Activated CD8-positive, alpha-beta memory T cell treated with anti-CD3 and anti-CD28 coated beads for 48 hours (primary cell): ENCODE data around the gene SLC27A1.
"Not testable (repeated sequence)": the region's sequence is repeated elsewhere in the genome, so short reads cannot be mapped to it uniquely, and the experiment has no call there.

Source experiments
- DNase-seq, 3 experiments: peaks; one replicate each; pipeline ENCODE4 v3.0.0-alpha.2; 2020; ENCODE audit warnings: low read depth in 2 of 3, low spot score in 2 of 3

SLC27A1 gene

DNA sequence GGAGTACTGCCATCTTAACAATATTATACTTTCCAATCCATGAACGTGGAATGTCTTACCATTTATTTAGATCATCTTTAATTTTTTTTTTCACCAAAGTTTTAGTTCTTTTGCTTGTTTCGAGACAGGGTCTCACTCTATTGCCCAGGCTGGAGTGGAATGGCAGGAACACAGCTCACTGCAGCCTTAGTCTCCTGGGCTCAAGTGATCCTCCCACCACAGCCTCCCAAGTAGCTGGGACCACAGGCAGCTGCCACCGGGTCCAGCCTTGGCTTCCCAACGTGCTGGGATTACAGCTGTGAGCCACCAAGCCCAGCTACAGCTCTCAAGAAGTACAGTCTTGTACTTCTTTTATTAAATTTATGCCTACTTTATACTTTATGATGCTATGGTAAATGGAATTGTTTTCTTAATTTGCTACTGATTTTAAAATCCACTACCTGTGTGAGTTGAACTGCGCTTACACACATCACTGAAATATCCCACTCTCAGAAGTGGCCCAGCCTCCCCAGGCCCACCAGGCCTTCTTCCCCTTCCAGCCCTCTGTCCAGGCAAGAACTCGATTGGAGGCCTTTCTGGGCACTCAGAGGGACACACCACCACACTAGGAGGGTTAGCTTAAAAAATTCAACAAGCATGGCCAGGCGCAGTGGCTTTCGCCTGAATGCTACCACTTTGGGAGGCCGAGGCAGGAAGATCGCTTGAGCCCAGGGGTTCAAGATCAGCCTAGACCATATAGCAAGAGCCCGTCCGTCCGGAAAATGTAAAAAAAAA is 40.1 kb downstream of the SLC27A1 start:
- DNase-seq: no peak

DNA sequence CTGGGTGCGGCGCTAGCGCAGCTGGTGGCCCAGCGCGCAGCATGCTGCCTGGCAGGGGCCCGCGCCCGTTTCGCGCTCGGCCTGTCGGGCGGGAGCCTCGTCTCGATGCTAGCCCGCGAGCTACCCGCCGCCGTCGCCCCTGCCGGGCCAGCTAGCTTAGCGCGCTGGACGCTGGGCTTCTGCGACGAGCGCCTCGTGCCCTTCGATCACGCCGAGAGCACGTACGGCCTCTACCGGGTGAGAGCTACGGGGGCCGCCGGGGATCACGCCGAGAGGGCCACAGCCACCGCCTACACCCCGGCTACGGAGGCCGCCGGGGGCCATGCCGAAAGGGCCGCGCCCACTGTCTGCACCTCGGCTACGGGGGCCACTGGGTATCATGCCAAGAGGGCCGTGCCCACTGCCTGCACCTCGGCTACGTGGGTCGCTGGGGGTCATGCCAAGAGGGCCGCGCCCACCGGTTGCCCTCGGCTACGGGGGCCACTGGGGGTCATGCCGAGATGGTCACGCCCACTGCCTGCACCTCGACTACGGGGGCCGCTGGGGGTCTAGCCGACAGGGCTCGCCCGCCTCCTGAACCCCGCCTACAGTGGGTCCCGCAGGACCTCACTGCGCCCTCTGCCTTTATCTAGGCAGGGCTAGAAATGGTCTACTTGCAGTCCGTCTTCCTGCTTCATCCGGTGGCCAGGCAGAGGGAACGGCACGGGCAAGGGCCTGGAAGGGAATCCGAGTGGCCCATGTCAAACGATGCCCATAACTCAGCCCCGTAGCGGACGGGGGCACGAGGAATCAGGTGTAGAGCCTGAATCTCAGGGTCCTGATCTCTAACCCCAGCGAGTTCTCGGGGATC is 41.6 kb downstream of the SLC27A1 start:
- peak; percentile 68 to 75 (median 70) for DNase-seq

DNA sequence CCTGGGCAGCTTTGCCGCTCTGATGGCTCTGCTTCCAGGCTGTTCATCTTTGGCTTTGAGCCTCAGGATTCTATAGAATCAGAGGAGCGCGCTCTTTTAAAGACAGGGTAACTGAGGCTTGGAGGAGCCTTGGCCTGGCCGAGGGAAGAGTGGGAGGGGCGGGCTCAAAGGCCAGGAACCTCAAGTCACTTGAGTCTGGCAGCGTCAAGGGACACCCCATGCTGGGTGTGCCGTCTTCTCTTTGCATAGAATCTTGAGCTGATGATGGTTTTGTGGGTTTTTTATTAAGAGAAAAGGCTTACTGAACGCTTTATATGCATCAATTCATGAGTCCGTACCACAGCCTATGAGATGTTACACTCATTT is 42.2 kb downstream of the SLC27A1 start:
- DNase-seq: no peak

DNA sequence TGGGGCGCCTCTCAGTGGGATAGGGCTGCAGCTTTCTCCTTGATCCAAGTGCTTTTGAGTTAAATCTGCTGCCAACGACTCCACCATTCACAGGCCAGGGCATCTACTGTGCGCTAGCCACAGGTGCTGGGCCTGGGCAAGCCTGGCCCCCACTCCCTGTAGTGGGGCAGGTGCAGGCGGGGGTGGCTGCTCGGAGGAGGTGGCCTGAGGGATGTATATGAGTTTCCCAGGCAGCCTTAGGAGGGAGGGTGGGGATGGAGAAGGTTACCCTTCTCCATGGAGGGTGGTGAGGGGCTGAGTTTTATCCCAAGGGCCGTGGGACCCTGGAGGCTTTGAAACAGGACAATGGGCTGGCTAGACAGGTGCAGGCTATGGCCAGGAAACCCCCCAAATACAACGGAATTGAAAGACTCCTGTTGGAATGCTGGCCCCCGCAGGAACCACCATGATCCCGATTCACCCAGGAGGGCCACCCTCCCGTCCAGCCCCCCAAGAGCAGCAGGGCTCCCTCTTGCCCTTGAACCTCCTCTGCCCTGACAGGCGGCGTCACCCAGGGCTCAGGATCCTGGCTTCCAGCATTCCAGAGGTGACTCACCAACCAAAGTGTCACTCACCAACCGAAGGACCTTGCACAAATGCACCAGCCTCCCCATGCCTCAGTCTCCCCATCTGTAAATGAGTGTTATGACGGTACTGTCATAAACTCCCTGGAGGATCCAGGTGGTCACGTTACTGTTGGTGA is 45.3 kb downstream of the SLC27A1 start:
- DNase-seq: no peak

DNA sequence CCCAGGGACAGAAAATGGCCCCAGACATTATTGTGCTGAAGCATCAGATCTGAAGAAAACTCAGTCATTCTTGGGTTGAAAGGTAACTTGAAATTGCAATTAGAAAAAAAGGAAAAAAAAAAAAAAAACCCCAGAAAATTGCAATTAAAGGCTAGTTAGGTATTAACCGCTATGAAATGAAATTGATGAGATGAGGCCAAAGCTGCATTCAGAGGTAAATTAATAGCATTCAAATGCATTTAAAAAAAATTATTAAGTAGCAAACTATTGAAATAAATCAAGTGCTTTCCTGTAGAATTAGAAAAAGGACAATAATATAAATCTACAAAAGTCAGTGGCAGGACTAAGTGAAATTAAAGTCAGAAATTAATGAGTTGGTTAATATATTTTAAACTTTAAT is 47.6 kb downstream of the SLC27A1 start:
- DNase-seq: no peak

DNA sequence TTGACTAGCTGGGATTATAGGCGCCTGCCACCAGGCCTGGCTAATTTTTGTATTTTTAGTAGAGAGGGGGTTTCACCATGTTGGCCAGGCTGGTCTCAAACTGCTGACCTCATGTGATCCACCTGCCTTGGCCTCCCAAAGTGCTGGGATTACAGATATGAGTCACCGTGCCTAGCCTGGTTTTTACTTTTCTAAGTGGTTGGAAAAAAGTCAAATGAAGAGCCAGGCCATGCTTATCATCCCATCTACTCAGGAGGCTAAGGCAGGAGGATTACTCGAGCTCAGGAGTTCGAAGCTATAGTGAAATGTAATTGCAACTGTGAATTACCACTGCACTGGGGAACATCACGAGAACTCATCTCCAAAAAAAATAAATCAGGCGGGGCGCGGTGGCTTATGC is 48.3 kb downstream of the SLC27A1 start:
- DNase-seq: not testable (repeated sequence)

DNA sequence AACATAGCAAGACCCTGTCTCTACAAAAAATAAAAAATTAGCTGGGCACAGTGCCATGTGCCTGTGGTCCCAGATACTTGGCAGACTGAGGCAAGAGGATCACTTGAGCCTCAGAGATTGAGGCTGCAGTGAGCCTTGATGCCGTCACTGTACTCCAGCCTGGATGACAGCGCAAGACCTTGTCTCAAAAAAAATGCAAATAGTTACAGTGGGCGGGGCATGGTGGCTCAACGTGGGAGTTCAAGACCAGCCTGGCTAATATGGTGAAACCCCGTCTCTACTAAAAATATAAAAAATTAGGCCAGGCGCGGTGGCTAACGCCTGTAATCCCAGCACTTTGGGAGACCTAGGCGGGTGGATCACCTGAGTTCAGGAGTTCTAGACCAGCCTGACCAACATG is 49.6 kb downstream of the SLC27A1 start:
- no peak for DNase-seq

DNA sequence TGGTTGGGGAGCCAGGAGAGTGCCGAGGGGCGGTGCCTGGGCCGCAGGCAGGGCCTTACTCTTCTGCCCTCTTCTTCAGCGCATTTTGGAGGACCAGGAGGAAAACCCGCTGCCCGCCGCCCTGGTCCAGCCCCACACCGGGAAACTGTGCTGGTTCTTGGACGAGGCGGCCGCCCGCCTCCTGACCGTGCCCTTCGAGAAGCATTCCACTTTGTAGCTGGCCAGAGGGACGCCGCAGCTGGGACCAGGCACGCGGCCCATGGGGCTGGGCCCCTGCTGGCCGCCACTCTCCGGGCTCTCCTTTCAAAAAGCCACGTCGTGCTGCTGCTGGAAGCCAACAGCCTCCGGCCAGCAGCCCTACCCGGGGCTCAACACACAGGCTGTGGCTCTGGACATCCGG is 50.5 kb downstream of the SLC27A1 start:
- DNase-seq: no peak

DNA sequence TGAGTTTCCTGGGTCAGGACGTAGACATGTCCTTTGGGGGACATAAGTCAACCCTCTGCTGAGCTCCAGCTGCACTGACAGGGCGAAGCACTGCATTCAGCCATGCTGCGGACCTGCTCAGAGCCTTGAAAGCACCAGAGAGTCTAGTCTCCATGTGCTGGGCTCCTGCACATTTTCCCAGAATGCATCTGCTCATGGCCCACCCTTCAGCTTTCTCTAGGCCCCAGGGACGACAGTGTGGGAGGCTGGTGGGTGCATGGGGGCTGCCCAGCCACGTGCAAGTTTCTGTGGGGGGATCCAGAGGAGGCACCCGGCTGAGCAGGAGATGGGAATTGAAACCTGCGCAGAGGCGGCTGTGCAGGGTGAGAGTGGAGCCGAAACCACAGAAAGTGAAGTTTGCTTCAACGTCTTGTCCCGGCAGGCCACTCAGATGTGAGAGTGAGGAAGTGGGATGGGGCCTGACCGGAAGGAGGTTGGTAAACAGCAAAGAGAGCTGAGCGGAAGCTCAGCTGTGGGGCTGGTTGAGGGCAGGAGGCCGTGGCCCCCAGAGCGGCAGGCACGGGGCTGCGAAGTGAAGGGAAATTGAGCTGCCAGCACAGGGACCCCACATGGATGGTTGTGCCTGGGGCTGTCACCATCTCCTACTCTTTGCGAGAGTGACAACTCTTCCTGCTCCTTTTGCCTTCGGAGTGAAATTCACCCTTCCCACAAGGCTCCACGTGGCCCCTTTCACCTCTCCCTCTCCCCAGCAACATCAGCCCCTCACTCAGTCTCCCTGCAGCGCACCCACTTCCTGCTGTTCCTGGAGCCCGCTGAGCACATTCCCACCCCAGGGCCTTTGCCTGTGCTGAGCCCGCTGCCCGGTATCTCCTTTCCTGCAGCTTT is 52.9 kb downstream of the SLC27A1 start:
- DNase-seq: peak in 2 of 3 experiments; percentile 51 to 59

DNA sequence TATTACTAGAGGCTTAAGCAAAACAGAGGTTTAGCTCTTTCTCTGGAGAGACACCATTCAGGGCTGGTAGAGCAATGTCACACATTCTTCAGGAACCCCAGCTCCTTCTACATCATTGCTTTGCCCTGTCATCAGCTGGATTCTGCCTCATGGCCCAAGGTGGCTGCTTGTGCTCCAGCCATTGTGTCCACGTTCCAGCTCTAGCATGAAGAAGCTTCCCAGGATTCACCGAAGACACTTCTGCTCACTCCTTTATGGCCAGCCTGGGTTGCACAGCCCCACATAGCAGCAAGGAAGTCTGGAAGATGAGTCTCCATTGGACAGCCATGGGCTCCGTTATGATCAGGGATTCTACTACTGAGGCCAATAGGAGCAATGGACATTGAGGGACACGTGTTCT is 54.3 kb downstream of the SLC27A1 start:
- DNase-seq: no peak

DNA sequence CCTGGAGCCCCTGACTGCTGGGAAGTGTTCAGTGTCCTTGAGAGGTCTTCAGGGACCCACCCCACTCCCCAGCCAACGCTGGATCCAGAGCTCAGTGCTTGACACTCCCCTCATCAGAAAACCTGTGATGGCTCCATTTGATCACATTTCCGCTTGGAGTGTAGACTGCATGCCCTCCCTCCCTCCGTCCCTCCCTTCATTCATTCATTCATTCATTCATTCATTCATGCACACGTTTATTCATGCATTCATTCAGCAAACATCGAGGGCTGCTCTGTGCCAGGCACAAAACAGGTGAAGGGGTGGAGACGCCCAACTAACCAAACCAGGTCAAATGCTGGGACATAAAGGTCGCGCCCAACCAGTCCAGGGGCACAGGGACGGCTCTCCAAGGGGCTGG is 54.8 kb downstream of the SLC27A1 start:
- no peak for DNase-seq

DNA sequence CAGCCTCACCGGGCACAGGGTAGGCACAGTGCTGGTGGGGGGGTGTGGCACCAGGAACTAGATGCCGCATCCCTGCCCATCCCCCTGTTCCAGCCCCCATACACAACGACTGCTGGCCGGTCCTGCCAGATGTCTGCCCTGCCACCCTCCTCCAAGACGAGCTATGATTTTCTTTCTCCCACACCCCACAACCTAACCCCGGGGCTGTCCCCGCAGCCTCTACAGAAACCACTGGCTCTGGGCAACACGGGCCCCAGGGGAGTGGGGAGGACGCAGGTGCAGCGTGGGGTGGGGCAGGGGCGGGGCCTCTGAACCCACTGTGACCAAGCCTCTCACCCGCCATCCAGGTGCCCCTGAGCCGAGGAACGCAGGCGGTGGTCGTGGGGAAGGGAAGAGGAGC is 56.6 kb downstream of the SLC27A1 start:
- no peak for DNase-seq

DNA sequence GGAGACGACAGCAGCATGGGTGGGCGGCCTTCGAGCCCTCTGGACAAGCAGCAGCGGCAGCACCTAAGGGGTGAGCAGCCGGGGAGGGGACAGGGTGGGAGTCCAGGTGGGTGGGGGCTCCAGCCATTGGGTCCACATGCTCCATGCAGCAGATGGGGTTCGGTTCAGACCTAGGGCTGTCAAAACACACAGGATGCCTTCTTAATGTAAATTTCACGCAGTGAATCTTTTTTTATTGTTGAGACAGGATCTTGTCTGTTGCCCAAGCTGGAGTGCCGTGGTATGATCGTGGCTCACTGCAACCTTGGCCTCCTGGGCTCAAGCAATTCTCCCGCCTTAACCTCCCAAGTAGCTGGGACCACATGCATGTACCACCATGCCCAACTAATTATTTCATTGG is 57.0 kb downstream of the SLC27A1 start:
- DNase-seq: no peak

DNA sequence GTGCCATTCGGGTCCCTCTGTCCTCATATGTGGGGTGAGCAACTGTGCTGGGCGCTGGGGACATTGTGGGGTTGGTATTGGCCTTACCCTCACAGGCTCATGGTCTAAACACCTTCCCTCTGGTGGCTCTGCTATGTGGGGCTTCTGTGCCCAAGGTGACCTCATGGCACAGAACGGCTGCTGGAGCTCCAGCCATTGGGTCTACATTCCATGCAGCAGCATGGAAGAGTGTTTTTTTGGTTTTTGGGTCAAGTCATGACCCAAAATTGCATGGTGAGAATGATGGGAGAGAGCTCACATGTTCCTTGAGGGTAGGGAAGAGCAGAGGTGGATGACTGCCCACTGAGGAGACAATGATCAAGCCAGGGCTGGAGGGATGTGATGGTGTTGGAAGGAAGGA is 58.3 kb downstream of the SLC27A1 start:
- DNase-seq: no peak

DNA sequence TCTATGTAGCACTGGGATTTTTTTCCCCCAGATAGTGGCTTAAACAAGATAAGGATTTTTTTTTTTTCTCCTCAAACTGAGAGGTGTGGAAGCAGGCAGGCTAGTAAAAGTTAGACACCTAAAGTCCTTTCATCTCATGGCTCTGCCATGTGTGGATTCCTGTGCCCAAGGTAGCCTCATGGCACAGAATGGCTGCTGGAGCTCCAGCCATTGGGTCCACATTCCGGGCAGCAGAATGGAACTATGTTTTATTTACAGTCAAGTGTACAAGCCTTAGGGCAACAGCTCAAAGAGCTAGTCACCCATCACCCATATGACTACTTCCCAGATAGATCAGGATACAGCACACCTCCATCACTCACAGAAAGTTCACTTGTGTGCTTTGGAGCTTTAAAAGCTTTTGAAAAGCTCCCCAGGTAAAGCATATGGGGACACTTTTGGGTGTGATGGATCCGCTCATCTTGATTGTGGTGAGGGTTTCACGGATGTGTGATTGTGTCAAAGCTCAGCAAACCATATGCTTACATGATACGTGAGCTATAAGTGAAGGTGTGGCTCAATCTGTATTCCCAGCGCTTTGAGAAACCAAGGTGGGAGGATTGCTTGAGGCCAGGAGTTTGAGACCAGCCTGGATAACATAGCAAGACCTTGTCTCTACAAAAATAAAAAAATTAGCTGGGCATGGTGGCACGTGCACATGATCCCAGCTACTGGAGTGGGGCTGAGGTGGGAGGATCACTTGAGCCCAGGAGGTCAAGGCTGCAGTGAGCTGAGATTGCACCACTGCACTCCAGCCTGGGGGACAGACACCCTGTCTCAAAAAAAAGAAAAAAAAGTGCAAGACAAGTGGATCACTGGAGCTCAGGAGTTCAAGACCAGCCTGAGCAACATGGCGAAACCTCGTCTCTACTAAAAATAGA is 59.2 kb downstream of the SLC27A1 start:
- DNase-seq: no peak

DNA sequence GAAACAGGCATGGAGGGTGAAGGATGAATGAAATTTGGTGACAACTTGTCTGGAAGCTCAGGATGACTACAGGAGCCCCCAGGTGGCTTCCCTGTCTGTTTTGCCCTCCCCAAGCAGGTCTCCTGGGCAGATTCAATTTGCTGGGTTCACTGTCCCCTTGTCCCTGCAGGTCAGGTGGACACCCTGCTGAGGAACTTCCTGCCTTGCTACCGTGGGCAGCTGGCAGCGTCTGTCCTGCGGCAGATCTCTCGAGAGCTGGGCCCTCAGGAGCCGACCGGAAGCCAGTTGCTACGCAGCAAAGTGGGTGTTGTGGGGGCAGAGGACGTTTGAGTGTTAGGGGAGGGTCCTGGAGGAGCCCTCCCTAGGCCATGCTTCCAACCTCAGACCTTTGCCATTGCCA is 60.3 kb downstream of the SLC27A1 start:
- no peak for DNase-seq

DNA sequence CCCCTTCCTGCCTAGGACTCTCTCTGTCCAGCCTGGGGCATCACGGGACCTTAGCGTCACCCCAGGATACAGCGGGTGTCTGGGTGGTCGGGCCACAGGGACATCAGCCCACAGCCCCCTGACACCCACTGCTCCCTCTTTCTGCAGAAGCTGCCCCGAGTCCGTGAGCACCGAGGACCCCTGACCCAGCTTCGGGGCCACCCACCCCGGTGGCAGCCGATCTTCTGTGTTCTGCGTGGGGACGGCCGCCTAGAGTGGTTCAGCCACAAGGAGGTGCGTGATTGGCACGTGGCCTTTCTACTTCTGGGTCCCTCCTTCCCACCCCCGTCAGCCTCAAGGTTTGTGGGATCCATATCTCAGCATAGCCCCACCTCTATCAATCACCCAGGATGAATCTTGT is 61.8 kb downstream of the SLC27A1 start:
- DNase-seq: no peak

DNA sequence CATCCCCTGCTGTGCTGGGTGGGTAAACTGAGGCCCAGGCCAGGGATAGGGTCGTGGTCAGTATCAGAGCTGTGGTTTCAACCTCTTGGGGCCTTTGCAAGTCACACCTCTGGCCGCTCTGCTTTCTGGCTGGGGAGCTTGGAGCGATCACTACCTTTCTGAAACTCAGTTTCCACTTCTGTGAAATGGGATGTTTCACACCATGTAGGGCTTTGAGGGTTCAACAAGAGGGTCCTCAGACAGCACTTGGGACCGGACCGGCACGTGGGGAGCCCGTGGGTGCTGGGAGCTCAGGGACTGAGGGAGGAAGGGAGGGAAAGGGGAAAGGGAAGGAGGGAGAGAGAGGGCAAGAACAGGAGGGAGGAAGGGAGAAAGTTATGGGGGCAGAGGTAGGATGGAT is 62.2 kb downstream of the SLC27A1 start:
- no peak for DNase-seq

DNA sequence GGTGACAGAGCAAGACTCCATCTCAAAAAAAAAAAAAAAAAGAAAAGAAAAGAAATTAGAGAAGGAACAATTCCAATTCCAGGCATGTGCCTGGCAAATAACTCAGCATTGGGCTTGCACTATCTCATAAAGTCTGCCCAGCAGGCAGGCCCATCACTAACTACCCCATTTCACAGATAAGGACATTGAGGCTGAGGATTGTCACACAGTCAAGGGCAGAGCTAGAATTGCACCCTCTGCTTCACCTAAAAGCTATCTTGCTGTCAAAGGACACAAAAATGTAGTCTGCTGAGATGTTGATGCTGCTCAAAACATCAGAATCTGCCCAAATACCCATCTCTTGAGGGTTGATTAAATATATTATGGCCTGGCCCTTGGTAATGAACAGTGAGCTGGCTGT is 64.4 kb downstream of the SLC27A1 start:
- DNase-seq: no peak

DNA sequence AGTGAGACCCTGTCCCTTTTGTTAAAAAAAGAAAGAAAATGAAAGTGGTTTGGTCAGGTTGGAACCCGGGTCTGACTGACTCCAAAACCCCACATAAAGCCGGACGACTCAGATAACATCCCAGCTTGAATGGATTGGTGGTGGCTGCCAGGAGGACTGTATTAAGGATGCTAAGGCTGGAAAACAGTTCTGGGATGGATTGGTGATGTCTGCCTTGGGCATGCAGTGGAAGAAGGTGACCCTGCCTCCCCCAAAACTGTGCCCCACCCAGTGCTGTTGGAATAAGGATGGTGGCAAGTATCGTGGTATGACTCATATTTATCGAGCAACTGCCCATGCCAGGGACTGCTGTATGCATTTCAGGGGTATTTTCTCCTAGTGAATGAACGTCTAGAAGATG is 66.6 kb downstream of the SLC27A1 start:
- no peak for DNase-seq
